A673 (cell line): ENCODE results near the gene HPS3. TPM values are rescaled to one million over a fixed set of nuclear protein-coding genes. Genes with fewer than 3 reads are reported as not detected.
A peak's percentile ranks its signal among the peaks of the same experiment; 100 is the strongest.

Source experiments
- BruUV-seq: library from RNA; stranded (reverse); fragments of 400-500 nt; replicated peaks from 2 replicates; lab custom pipeline; 2021; lab: Mats Ljungman, UMichigan
- CTCF ChIA-PET: fragments of 300-600 bp; sonication (Branson Sonifier 250); formaldehyde crosslinking; loops from one replicate; lab custom pipeline; 2022; ENCODE audit warnings: antibody characterized with exemption; lab: Charles Lee
- POLR2A ChIA-PET: fragments of 300-600 bp; sonication (Branson Sonifier 250); formaldehyde crosslinking; loops from one replicate; lab custom pipeline; 2022; ENCODE audit warnings: antibody characterized with exemption; ENCODE audit not compliant: low non-redundant PET; lab: Charles Lee
- DNase-seq: peaks from one replicate; pipeline ENCODE4 v3.0.0-alpha.2; 2015; ENCODE audit warnings: low spot score
- H3K27ac ChIP-seq: fragments of 200-600 bp; sonication (generic); 2 replicates; pipeline ENCODE4 v1.5.1; 2016; ENCODE audit warnings: mixed run types, low read depth, mild to moderate bottlenecking, mixed read lengths, antibody characterized with exemption, low read length; ENCODE audit not compliant: poor library complexity, severe bottlenecking
- H3K27me3 ChIP-seq: fragments of 200-600 bp; sonication (generic); replicated peaks from 2 replicates; pipeline ENCODE4 v1.6.1; 2017; ENCODE audit warnings: mixed run types, low read depth, mild to moderate bottlenecking, mixed read lengths, antibody characterized with exemption, low read length; ENCODE audit not compliant: insufficient read depth, poor library complexity
- H3K36me3 ChIP-seq: fragments of 200-600 bp; sonication (generic); 2 replicates; pipeline ENCODE4 v1.6.1; 2016; ENCODE audit warnings: mixed run types, mild to moderate bottlenecking, mixed read lengths, antibody characterized with exemption, low read length; ENCODE audit not compliant: insufficient read depth, poor library complexity, severe bottlenecking
- H3K4me1 ChIP-seq: fragments of 200-600 bp; sonication (generic); 2 replicates; pipeline ENCODE4 v1.6.1; 2017; ENCODE audit warnings: mixed run types, mild to moderate bottlenecking, mixed read lengths, antibody characterized with exemption, low read length; ENCODE audit not compliant: insufficient read depth, poor library complexity, severe bottlenecking
- H3K4me3 ChIP-seq: fragments of 200-600 bp; sonication (generic); 2 replicates; pipeline ENCODE4 v1.5.1; 2016; ENCODE audit warnings: low read depth, mixed run types, mild to moderate bottlenecking, mixed read lengths, low read length; ENCODE audit not compliant: poor library complexity, severe bottlenecking
- H3K9me3 ChIP-seq: fragments of 200-600 bp; sonication (generic); 2 replicates; pipeline ENCODE4 v1.6.1; 2016; ENCODE audit warnings: mixed run types, low read depth, mild to moderate bottlenecking, mixed read lengths, antibody characterized with exemption, low read length; ENCODE audit not compliant: poor library complexity, severe bottlenecking
- CTCF ChIP-seq: fragments of 300-800, 200-600 bp; sonication (generic); conservative IDR thresholded peaks from 2 replicates; pipeline ENCODE4 v1.5.1; 2017; ENCODE audit warnings: low read depth, mild to moderate bottlenecking, antibody characterized with exemption, low read length, moderate library complexity, mixed read lengths
- EZH2 ChIP-seq: fragments of 200-600 bp; sonication (generic); IDR thresholded peaks from 2 replicates; pipeline ENCODE4 v1.6.1; 2017; ENCODE audit warnings: borderline replicate concordance, low read depth, mild to moderate bottlenecking, mixed read lengths, antibody characterized with exemption, low read length; ENCODE audit not compliant: poor library complexity, severe bottlenecking
- intact Hi-C: fragments of 100-400 bp; cut with micrococcal nuclease; formaldehyde crosslinking; loops from one replicate; pipeline ENCODE4 v1.10.0; 2022; ENCODE audit not compliant: unreplicated experiment
- total RNA-seq: library from RNA; stranded (reverse); gene quantifications from 2 replicates; pipeline ENCODE4 v1.2.3, GENCODE V29; 2021

HPS3 gene
- total RNA-seq, 1 experiment from 2014 or later = 12.6 TPM

GRCh38 chr3:149174901-149175300 is 45.5 kb downstream of the HPS3 start:
- H3K4me3 ChIP-seq = no peak overlapping the region
- H3K27ac ChIP-seq = no peak overlapping the region
- TF ChIP-seq CTCF (no peak), EZH2 (no peak)
- no TSS peak for BruUV-seq
- ChIA-PET CTCF (no interaction called here), POLR2A (no interaction called here)
- intact Hi-C loops = no loop called here
- H3K27me3 ChIP-seq = no peaks in the 10 kb centered on the region
- no peaks in the 10 kb centered on the region for H3K4me1 ChIP-seq
- peak; percentile 10 for DNase-seq
- H3K36me3 ChIP-seq = no peaks in the 10 kb centered on the region
- H3K9me3 ChIP-seq = no peaks in the 10 kb centered on the region

- no TSS peak for BruUV-seq
- H3K4me3 ChIP-seq = no peak overlapping the region
These were observed 47.7 kb downstream of the HPS3 start for GRCh38 chr3:149177122-149177521.

GRCh38 chr3:149179220-149179619 is 49.8 kb downstream of the HPS3 start:
- H3K36me3 ChIP-seq = no peaks in the 10 kb centered on the region
- TF ChIP-seq EZH2 = no peak
- no peak for TF ChIP-seq CTCF
- CTCF ChIA-PET = no interaction called here
- no peaks in the 10 kb centered on the region for H3K27me3 ChIP-seq
- no peak overlapping the region for H3K27ac ChIP-seq
- intact Hi-C loops = no loop called here
- no peak for DNase-seq
- POLR2A ChIA-PET = no interaction called here
- H3K4me3 ChIP-seq = no peak overlapping the region
- BruUV-seq = no TSS peak
- H3K9me3 ChIP-seq = no peaks in the 10 kb centered on the region
- no peaks in the 10 kb centered on the region for H3K4me1 ChIP-seq

More at GRCh38 chr3:149177122-149177521, 47.7 kb downstream of the HPS3 start:
- CTCF ChIA-PET = no interaction called here
- TF ChIP-seq EZH2 = no peak
- no peak for TF ChIP-seq CTCF
- H3K27me3 ChIP-seq = no peaks in the 10 kb centered on the region
- H3K4me1 ChIP-seq = no peaks in the 10 kb centered on the region
- no peak for DNase-seq
- no peaks in the 10 kb centered on the region for H3K36me3 ChIP-seq
- POLR2A ChIA-PET = no interaction called here
- no peak overlapping the region for H3K27ac ChIP-seq
- intact Hi-C loops = no loop called here
- H3K9me3 ChIP-seq = no peaks in the 10 kb centered on the region
